CD4-positive, alpha-beta T cell treated with Interleukin-6 for 4 hours (primary cell): ENCODE data around the gene KIF2C.

Experiments used
- DNase-seq: peaks from one replicate; pipeline ENCODE4 v3.0.0-alpha.2; 2020; ENCODE audit warnings: mixed read lengths

The KIF2C gene

DNA sequence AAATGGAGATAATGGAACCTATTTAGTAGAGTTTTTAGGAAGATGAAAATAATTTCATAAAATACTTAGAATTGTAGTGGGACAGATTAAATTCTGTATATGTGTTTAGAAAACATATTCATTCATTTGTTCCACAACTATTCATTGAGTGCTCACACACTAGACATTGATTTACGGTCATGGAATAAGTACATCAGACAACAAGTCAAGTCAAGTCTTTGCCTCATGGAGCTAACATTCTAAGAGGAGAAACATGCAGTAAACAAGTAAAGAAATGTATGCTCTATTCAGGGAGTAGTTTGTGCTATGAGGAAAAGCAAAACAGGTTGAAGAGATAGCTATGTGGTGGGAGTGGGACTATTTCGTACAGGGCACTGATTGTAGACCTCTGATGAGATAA, 77.7 kb downstream of the KIF2C start:
- no peak for DNase-seq
